ENCODE results near the gene TMPRSS11F.
"Not testable (repeated sequence)": the region's sequence is repeated elsewhere in the genome, so short reads cannot be mapped to it uniquely, and the experiment has no call there.

Gene TMPRSS11F

DNA sequence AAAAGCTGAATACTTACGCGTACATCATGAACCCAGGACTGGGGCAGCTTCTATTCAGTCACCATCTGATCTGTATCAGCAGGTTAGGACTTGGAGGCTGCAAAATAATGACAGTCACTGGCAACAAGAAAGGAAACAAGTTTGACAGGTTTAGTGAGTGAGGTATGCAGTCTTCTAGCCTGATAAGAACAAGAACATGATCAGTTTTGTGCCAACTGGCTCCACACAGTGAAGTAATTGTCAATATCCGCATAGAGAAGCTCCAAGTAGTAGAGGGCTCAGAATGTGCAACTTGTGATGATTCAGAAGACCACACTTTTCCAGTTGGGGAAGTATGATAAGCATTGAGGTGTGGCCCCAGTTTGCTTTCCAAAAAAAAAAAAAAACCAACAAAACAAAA lies at the start of gene TMPRSS11F:
Gene TMPRSS11F, minus strand, starts transcription at position 77 of the 400 bp plus-strand sequence. Its CDS starts 49 bp downstream, at position 28.
- no peak for DNase-seq (ENCODE audit: low read depth, low spot score)

- DNase-seq (ENCODE audit: low read depth, low spot score): no peak
These were observed 47.2 kb upstream of the TMPRSS11F start for GRCh38 chr4:68176904-68177303.

- no peak for DNase-seq (ENCODE audit: low read depth, low spot score)
These were observed 46.8 kb upstream of the TMPRSS11F start for GRCh38 chr4:68176500-68176899.

DNA sequence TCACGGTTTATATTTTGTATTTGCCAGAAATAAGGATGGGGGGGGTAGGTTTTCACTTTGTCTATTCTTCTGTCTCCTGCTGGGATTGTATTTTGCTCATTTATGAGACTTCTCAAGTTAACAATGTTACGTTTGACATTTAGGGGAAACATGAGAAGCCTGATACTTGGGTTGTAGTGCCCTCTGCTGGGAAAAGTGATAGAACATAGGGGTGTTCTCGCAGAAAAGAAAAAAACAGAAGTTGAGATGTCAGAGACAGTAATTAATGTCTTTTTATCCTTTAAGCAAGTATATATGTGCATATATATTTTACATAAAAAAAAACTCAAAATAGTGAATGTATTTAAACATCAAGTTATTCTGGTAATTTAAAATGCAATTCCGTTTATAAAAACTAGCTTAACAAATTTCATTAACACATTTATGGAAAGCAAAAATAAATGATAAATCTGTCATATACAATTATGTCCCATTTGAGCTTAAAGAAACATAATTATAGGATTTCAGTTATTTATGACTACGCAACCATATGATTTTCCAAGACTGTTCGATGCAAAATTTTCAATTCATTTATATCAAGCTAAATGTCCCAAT lies 46.0 kb upstream of the TMPRSS11F start:
- peak; percentile 4 for DNase-seq (ENCODE audit: low read depth, low spot score)

- DNase-seq (ENCODE audit: low read depth, low spot score): not testable (repeated sequence)
These were observed 44.7 kb upstream of the TMPRSS11F start for GRCh38 chr4:68174389-68174788.

- not testable (repeated sequence) for DNase-seq (ENCODE audit: low read depth, low spot score)
These were observed 42.5 kb upstream of the TMPRSS11F start for GRCh38 chr4:68172147-68172546.

- DNase-seq (ENCODE audit: low read depth, low spot score): no peak
These were observed 38.0 kb upstream of the TMPRSS11F start for GRCh38 chr4:68167706-68168105.

GRCh38 chr4:68167166-68167565 lies 37.5 kb upstream of the TMPRSS11F start:
- DNase-seq (ENCODE audit: low read depth, low spot score): no peak

DNA sequence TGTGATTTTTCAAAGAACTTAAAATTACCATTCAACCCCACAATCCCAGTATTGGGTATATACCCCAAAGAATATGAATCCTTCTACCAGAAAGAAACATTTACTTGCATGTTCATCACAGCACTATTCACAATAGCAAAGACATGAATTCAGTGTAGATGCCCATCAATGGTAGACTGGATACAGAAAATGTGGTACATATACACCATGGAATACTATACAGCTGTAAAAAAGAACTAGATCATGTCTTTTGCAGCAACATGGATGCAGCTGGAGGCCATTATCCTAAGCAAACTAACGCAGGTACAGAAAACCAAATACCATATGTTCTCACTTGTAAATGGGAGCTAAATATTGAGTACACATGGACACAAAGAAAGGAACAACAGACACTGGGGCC lies 34.1 kb upstream of the TMPRSS11F start:
- DNase-seq (ENCODE audit: low read depth, low spot score): no peak

GRCh38 chr4:68162196-68162595 lies 32.5 kb upstream of the TMPRSS11F start:
- DNase-seq (ENCODE audit: low read depth, low spot score): no peak

- DNase-seq (ENCODE audit: low read depth, low spot score): no peak
These were observed 22.7 kb upstream of the TMPRSS11F start for GRCh38 chr4:68152411-68152810.

GRCh38 chr4:68148800-68149685 lies 19.4 kb upstream of the TMPRSS11F start:
- no peak for DNase-seq (ENCODE audit: low read depth, low spot score)

DNA sequence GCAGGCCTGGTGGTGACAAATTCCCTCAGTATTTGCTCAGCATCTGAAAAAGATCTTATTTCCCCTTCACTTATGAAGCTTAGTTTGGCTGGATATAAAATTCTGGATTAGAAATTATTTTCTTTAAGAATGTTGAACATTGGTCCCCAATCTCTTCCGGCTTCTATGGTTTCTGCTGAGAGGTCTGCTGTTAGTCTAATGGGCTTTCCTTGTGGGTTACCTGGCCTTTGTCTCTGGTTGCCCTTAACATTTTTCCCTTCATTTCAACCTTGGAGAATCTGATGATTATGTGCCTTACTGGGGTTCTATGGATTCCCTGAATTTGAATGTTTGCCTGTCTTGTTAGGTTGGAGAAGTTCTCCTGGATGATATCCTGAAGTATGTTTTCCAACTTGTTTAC lies 17.4 kb upstream of the TMPRSS11F start:
- no peak for DNase-seq (ENCODE audit: low read depth, low spot score)

GRCh38 chr4:68145261-68145660 lies 15.6 kb upstream of the TMPRSS11F start:
- no peak for DNase-seq (ENCODE audit: low read depth, low spot score)

- DNase-seq (ENCODE audit: low read depth, low spot score): no peak
These were observed 12.2 kb upstream of the TMPRSS11F start for GRCh38 chr4:68141852-68142251.

DNA sequence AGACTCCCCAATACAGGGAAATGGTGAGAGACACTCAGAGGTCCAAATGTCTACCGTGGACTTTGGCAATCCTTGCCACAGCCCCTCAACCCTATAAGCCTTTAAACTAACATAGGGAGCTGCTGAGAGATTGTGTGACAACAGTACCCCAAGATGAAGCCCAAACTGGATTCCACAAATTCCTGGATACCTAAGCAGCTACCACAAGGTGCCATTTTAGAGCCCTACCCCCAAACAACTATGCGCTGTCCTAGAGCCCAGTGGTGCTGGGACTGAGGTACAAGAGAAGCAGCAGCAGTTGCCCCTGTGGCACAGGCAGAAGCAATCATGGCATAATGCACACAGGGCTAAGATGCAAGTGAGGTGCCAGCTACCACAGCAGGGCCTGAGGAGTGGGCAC lies 2.7 kb upstream of the TMPRSS11F start:
- DNase-seq (ENCODE audit: low read depth, low spot score): no peak

- no peak for DNase-seq (ENCODE audit: low read depth, low spot score)
These were observed 5.4 kb downstream of the TMPRSS11F start for GRCh38 chr4:68124262-68124661.

DNA sequence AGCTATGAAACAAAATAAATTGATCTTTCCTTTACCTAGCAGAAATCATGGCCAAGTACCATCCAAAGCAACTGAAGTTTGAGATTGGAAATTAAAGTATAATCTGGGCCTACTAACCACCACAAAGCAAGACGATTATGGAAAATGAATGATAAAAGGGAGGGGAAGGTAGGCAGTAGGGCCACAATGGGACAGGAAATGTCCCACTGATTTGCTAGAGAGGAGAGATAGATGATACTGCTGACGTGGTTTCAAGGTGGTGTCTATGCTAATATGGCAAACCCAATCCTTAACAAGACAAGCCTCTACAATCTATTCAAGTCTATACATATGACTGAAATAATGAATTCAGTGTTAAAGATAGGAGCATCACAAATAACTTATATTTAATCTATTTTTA lies 6.1 kb downstream of the TMPRSS11F start:
- DNase-seq (ENCODE audit: low read depth, low spot score): no peak

DNA sequence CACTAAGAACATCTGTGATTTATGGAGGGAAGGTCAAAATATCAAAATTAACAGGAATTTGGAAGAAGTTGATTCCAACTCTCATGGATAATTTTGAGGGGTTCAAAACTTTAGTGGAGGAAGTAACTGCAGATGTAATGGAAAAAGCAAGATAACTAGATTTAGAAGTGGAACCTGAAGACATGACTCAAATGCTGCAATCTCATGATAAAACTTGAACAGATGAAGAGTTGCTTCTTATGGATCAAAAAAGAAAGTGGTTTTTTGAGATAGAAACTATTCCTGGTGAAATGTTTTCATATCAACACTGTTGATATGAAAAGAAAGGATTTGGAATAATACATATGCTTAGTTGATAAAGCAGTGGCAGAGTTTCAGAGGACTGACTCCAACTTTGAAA lies 9.7 kb downstream of the TMPRSS11F start:
- DNase-seq (ENCODE audit: low read depth, low spot score): no peak

DNA sequence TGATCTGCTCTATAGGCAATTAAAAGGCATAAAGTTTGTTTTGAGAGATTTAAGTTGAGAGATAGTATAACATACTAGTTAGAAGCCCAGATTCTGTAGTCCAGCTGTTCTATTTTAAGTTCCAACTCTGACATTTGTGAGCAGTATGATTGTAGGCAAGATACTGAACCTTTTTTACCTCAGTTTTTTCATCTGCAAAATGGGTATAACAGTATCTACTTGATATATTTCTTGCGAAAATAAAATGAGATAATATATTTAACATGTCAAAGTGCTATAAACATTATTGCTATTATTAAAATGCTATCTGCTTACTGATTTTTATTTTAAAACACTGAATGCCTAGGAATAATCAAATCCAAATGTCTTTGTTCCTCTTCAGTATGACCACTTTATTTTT lies 19.2 kb downstream of the TMPRSS11F start:
- DNase-seq (ENCODE audit: low read depth, low spot score): no peak

- no peak for DNase-seq (ENCODE audit: low read depth, low spot score)
These were observed 19.8 kb downstream of the TMPRSS11F start for GRCh38 chr4:68109868-68110267.

GRCh38 chr4:68082758-68083157 lies 46.9 kb downstream of the TMPRSS11F start:
- DNase-seq (ENCODE audit: low read depth, low spot score): no peak

- no peak for DNase-seq (ENCODE audit: low read depth, low spot score)
These were observed 49.7 kb downstream of the TMPRSS11F start for GRCh38 chr4:68079928-68080327.

Measured in smooth muscle cell of the brain vasculature (primary cell).